Right renal cortex interstitium (tissue), 3 donors: Measurements from ENCODE around the gene RIPK1. TPM values are rescaled to one million over a fixed set of nuclear protein-coding genes. Genes with fewer than 3 reads are reported as not detected.
A peak's percentile ranks its signal among the peaks of the same experiment; 100 is the strongest.
"Not testable (repeated sequence)": the region's sequence is repeated elsewhere in the genome, so short reads cannot be mapped to it uniquely, and the experiment has no call there.

ENCODE experiments used
- DNase-seq, 3 donors: peaks; one replicate each; pipeline ENCODE4 v3.0.0-alpha.2; 2013; ENCODE audit warnings: low read depth in 3 of 3, low spot score in 2 of 3
- polyA plus RNA-seq, 3 donors: library from polyadenylated mRNA; unstranded; fragments of 120-200 nt; gene quantifications; one replicate each; pipeline ENCODE4 v1.2.1, GENCODE V29; 2013; ENCODE audit not compliant: insufficient read length in 3 of 3

The RIPK1 gene
- 10 to 100 TPM; 24.5 to 27.9 (median 25.2) TPM for polyA plus RNA-seq

DNA sequence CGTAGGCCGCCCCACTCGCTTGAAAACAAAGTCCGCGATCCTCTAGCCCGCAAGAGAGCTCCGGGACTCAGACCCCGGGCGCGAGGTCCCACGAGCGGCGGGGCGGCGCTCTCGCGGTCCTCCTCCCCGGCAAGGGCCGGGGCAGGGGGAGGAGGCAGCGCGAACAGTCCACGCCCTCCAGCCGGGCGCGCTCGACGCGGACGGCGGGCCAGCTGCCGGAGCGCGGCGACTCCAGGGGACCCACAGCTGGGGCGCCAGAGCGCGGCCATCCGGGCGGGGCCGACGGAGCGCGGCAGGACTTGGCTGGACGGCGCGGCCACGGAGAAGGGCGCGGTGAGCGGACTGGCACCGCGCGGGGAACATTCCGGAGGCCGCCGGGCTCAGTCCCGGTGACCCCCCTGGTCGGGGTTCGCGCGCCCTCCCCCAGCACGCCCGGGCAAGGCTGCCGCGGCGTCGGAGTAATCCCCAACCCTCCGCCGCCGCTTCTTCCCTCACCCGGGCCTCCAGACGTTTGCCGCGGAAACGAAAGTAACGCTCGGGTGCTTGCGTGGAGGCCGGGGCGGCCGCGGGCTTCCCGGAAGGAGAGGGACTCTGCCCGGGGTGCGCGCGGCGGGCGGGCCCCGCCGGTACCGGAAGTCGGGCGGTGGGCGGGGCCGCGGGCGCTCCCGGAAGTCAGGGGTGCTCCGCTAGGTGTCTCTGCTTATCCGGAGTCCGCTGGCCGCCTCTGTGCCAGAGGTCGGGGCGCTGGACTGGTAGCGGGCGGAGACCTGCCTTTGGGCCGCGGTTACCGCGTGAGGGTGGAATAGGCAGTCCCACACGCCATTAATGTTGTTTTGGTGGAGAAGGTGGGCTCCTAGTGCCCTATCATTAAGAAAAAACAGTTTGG lies at the start of gene RIPK1:
Gene RIPK1, plus strand, starts transcription at position 166 of the 886 bp plus-strand sequence. CDS start 8,330 bp downstream, outside the sequence.
- DNase-seq, result peak in 2 of 3 donors; percentile 76 to 77

GRCh38 chr6:3019065-3019464 lies 49.2 kb upstream of the RIPK1 start:
- DNase-seq, result no peak

- no peak for DNase-seq
Measured at GRCh38 chr6:3019749-3020320, 48.5 kb upstream of the RIPK1 start.

GRCh38 chr6:3020976-3021598 lies 47.2 kb upstream of the RIPK1 start:
- not testable (repeated sequence) for DNase-seq

GRCh38 chr6:3022765-3023662 lies 45.3 kb upstream of the RIPK1 start:
- DNase-seq, result no peak

DNA sequence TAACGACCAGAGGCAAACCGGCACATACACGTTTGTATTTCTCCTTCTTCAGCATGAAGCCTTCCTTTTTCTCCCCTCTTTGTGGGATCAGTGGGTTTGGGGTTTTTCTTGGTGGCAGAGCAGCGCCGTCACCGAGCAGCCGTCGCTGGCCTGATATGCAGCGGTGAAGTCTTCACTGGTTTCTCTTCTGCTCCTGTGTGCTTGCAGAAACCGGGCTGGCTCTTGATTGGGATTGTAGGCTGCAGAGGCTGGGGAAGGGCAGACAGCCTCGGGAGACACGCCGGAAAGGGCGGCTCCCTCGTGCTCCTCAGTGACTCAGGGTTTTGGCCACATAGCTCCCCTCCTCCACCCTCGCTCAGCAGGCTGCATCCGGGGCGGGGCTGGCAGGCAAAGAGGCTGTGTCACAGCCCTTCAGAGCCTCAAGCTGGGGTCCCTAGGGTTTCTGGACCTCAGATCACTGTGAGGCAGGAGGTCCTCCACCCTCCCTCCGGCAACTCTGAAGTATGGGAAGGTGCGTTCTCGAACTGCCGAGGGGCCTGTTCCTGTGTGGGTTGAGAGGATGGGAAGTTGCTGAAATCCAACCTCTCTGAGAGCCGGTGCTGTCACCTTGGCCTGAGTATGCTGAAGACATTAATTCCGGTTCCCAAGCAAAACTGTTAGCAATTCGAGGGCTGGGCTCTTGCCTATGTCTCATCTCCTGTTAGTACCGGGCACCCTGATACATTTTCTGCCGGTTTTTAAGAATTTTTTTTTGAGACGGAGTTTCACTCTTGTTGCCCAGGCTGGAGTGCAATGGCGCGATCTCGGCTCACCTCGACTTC lies 44.4 kb upstream of the RIPK1 start:
- DNase-seq, result no peak

DNA sequence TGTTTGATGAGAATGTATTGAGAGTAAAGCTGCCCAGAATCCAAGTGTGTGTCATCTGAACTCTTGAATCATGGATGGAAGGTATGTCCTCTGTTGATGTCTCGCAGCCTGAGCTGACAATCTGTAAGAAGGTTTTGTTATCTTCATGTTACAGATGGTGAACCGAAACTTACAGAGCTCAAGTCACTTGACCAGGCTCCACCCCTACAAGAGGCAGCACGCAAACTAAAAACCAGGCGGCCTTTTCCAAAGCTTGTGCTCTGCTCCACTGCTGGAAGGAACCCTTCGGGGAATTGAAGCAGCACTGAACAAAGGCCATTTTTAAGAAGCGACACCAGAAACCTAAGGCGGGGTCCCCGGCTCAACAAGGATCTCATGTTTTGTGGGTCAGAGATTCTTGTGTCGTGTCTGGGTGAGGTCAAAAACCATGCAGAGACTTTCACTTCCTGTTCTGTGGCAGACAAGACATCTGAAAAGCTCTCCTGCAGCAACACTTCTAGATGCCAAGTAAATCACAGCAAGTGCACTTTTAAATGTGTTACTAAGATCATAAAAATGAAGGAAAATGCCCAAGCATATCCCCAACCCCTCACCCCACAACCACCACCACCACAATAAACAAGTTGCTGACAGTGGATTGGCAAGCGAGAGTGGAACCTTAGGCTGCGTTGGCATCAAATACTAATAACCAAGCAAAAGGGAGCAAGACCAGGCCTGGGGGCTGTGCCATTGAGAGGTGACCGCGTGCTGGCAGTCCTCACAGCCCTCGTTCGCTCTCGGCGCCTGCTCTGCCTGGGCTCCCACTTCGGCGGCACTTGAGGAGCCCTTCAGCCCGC lies 41.3 kb upstream of the RIPK1 start:
- DNase-seq, result no peak

DNA sequence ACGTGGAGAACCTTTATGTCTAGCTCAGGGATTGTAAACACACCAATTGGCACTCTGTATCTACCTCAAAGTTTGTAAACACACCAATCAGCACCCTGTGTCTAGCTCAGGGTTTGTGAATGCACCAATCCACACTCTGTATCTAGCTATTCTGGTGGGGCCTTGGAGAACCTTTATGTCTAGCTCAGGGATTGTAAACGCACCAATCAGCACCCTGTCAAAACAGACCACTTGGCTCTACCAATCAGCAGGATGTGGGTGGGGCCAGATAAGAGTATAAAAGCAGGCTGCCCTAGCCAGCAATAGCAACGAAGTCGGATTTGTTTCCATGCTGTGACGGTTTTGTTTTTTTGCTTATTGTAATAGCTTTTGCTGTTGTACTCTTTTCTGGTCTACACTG lies 40.1 kb upstream of the RIPK1 start:
- DNase-seq, result not testable (repeated sequence)

DNA sequence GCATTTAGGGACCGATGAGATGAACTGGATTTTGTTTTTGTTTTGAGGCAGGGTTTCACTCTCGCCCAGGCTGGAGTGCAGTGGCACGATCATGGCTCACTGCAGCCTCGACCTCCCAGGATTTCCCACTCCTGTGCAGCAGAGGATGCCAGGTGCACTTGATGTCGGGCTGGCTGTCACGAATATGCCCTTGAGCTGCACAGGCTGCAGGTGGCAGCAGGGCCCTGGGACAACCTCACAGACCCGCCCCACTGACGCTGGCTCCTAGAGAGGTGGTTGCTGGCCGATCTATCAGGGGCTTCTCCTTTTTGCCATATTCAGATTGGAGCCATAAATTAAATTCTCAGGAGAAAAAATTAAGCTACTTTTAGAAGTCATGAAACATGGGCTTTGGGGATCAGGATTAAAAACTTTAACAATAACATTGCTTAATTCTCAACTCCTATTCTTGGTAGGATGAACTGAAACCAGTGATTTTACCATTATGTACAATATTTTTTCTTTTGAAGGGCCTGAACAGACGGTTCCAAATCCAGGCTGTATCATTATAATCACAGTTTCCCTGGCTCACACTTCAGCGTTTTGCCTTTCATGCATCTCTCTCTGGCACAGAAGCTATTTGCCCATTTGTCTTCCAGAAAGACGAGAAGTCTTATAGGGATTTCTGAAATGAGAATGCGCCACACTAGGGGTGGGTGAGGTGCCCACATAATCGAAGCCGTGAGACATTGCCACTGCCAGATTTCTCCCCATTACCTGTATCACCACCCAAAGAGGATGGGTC lies 36.2 kb upstream of the RIPK1 start:
- no peak for DNase-seq

GRCh38 chr6:3032986-3033385 lies 35.3 kb upstream of the RIPK1 start:
- DNase-seq, result no peak

GRCh38 chr6:3033652-3034051 lies 34.6 kb upstream of the RIPK1 start:
- no peak for DNase-seq

GRCh38 chr6:3035397-3035796 lies 32.9 kb upstream of the RIPK1 start:
- no peak for DNase-seq

GRCh38 chr6:3036861-3037637 lies 31.2 kb upstream of the RIPK1 start:
- no peak for DNase-seq

DNA sequence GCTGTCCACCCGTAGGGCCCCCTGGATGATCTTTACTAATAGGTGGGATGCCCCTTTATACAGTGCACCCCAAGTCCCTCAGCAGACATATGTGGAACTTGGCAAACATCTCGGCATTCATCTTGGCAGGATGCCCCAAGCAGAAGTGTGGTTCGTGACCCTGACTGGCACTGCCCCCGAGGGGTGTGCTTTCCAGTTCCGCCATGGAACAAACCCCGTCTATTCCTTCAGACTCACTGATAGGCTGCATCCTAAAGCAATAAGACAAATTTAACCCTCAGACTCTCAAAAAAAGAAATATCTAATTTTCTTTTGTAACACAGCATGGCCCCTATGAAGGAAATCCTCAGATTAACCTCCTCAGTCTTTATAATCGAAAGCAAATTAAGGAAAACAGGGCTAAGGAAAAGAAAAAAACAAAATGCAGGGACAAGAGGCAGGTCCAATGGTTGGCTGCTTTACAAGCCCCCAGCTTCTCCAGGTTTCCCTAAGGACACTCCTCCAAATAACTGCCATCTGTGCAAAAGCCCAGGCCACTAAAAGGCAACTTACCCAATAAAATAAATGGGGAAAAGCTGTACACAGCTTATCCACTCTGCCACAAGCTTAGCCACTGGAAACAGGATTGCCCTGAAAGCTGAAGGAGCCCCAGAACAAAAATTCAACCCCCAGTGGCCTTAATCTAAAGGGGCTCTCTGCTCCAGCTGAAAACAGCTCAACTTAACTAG lies 30.5 kb upstream of the RIPK1 start:
- no peak for DNase-seq

DNA sequence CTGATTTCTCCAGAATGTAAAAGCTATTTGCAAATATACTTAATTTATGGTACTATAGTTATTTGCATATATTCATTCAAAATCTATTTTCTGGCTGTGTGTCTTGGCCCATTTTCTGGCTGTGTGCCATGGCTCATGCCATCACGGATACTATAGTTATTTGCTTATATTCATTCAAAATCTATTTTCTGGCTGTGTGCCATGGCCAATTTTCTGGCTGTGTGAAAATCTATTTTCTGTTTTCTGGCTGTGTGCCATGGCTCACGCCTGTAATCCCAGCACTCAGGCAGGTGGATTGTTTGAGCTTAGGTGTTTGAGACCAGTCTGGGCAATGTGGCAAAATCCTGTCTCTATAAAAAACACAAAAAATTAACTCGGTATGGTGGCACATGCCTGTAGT lies 28.9 kb upstream of the RIPK1 start:
- no peak for DNase-seq

GRCh38 chr6:3041147-3041546 lies 27.1 kb upstream of the RIPK1 start:
- DNase-seq, result no peak

- DNase-seq, result no peak
Measured at GRCh38 chr6:3041606-3042005, 26.7 kb upstream of the RIPK1 start.
